Neural cell (in vitro differentiated cells): ENCODE measurements around the gene C16orf86. TPM values are rescaled to one million over a fixed set of nuclear protein-coding genes. Genes with fewer than 3 reads are reported as not detected.

ENCODE experiments used
- H2AFZ ChIP-seq: fragments of 200-600, 300-800 bp; sonication (generic), shearing (Covaris generic); 2 replicates; pipeline ENCODE4 v1.6.0; 2014; ENCODE audit warnings: low read depth, mild to moderate bottlenecking, antibody characterized with exemption, low read length, moderate library complexity
- H3F3A ChIP-seq: fragments of 200-600 bp; shearing (Covaris generic); 2 replicates; pipeline ENCODE4 v1.6.1; 2016; ENCODE audit warnings: mild to moderate bottlenecking, moderate library complexity, mixed read lengths, antibody characterized with exemption, low read length; ENCODE audit not compliant: insufficient read depth, poor library complexity, severe bottlenecking
- H3K27ac ChIP-seq: fragments of 200-600, 300-800 bp; sonication (generic), shearing (Covaris generic); 2 replicates; pipeline ENCODE4 v1.5.1; 2014; ENCODE audit warnings: mild to moderate bottlenecking, low read length, moderate library complexity
- H3K27me3 ChIP-seq: fragments of 300-800, 200-600 bp; sonication (generic), shearing (Covaris generic); 2 replicates; pipeline ENCODE4 v1.6.0; 2014; ENCODE audit warnings: mild to moderate bottlenecking, low read depth, low read length, moderate library complexity; ENCODE audit not compliant: insufficient read depth
- H3K36me3 ChIP-seq: fragments of 300-800, 200-600 bp; sonication (generic), shearing (Covaris generic); 2 replicates; pipeline ENCODE4 v1.5.1; 2014; ENCODE audit warnings: mild to moderate bottlenecking, antibody characterized with exemption, low read length, moderate library complexity; ENCODE audit not compliant: insufficient read depth
- H3K4me2 ChIP-seq: fragments of 300-800, 200-600 bp; sonication (generic), shearing (Covaris generic); 2 replicates; pipeline ENCODE4 v1.6.0; 2014; ENCODE audit warnings: mild to moderate bottlenecking, low read length
- H3K4me3 ChIP-seq: fragments of 300-800, 200-600 bp; sonication (generic), shearing (Covaris generic); 2 replicates; pipeline ENCODE4 v1.5.1; 2014; ENCODE audit warnings: mild to moderate bottlenecking, low read length, moderate library complexity
- H3K79me2 ChIP-seq: fragments of 200-600 bp; shearing (Covaris generic); replicated peaks from 2 replicates; pipeline ENCODE4 v1.6.0; 2014; ENCODE audit warnings: mild to moderate bottlenecking, low read length, moderate library complexity; ENCODE audit not compliant: insufficient read depth
- H3K9ac ChIP-seq: fragments of 300-800, 200-600 bp; sonication (generic), shearing (Covaris generic); 2 replicates; pipeline ENCODE4 v1.6.1; 2016; ENCODE audit warnings: mild to moderate bottlenecking, low read length, mixed read lengths
- H3K9me2 ChIP-seq: fragments of 200-600 bp; shearing (Covaris generic); 2 replicates; pipeline ENCODE4 v1.6.1; 2016; ENCODE audit warnings: mild to moderate bottlenecking, low read length, mixed read lengths; ENCODE audit not compliant: insufficient read depth
- H3K9me3 ChIP-seq: fragments of 200-600, 300-800 bp; sonication (generic), shearing (Covaris generic); 2 replicates; pipeline ENCODE4 v1.6.1; 2016; ENCODE audit warnings: mild to moderate bottlenecking, mixed run types, low read length, moderate library complexity, mixed read lengths
- H4K20me1 ChIP-seq: fragments of 200-600 bp; shearing (Covaris generic); 2 replicates; pipeline ENCODE4 v1.6.1; 2016; ENCODE audit warnings: mild to moderate bottlenecking, mixed run types; ENCODE audit not compliant: insufficient read depth
- CTCF ChIP-seq: fragments of 450-650 bp; IDR thresholded peaks from 2 replicates; pipeline ENCODE4 v1.5.1; 2014; ENCODE audit warnings: antibody characterized with exemption, mild to moderate bottlenecking, moderate library complexity; ENCODE audit not compliant: poor library complexity, severe bottlenecking
- EP300 ChIP-seq: fragments of 450-650 bp; conservative IDR thresholded peaks from 2 replicates; pipeline ENCODE4 v1.6.1; 2014; ENCODE audit warnings: antibody characterized with exemption, mild to moderate bottlenecking, moderate library complexity; ENCODE audit not compliant: poor library complexity, severe bottlenecking
- EZH2 ChIP-seq: fragments of 200-600, 300-800 bp; shearing (Covaris generic), sonication (generic); IDR thresholded peaks from 2 replicates; pipeline ENCODE4 v1.6.1; 2014; ENCODE audit warnings: antibody characterized with exemption, low read length, borderline replicate concordance, mild to moderate bottlenecking; ENCODE audit not compliant: insufficient read depth, poor library complexity, severe bottlenecking
- MXI1 ChIP-seq: fragments of 450-650 bp; conservative IDR thresholded peaks from 2 replicates; pipeline ENCODE4 v1.6.1; 2014; ENCODE audit warnings: antibody characterized with exemption, mild to moderate bottlenecking; ENCODE audit not compliant: poor library complexity, severe bottlenecking
- POLR2AphosphoS5 ChIP-seq: IDR thresholded peaks from 2 replicates; pipeline ENCODE4 v1.6.1; 2012
- RAD21 ChIP-seq: fragments of 450-650 bp; conservative IDR thresholded peaks from 2 replicates; pipeline ENCODE4 v1.6.1; 2014; ENCODE audit warnings: antibody characterized with exemption, mild to moderate bottlenecking, moderate library complexity
- SMC3 ChIP-seq: fragments of 450-650 bp; conservative IDR thresholded peaks from 2 replicates; pipeline ENCODE4 v1.6.1; 2014; ENCODE audit warnings: antibody characterized with exemption, mild to moderate bottlenecking, moderate library complexity; ENCODE audit not compliant: poor library complexity
- TAF1 ChIP-seq: IDR thresholded peaks from 2 replicates; pipeline ENCODE4 v1.6.1; 2012; ENCODE audit warnings: low read depth
- polyA plus RNA-seq: library from polyadenylated mRNA; depleted of rRNA; stranded (reverse); fragments of >200 nt; gene quantifications from 2 replicates; pipeline ENCODE4 v1.2.3, GENCODE V29; 2014
- TF ChIP-seq, protein P1 (sequence below): IDR thresholded peaks from 2 replicates; pipeline ENCODE4 v1.6.1; 2012; ENCODE audit warnings: borderline replicate concordance

The C16orf86 gene
- polyA plus RNA-seq, 1 donor from 2014 or later = 2.4 TPM

DNA sequence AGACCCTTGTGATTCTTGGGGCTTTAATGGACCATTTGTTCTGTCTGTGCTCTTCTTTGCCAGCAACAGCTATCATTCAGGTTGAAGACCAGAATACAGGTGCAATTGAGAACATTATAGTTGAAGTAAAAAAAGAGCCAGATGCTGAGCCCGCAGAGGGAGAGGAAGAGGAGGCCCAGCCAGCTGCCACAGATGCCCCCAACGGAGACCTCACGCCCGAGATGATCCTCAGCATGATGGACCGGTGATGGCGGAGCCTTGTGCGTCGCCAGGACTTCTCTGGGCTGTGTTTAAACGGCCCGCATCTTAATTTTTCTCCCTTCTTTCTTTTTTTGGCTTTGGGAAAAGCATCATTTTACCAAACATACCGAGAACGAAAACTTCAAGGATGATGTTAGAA lies 29.0 kb upstream of the C16orf86 start:
- Histone ChIP-seq H3K79me2 (no peaks in the 10 kb centered on the region), H3F3A (no peaks in the 10 kb centered on the region), H3K4me3 (no peak overlapping the region), H2AFZ (no peak overlapping the region), H3K9me2 (no peaks in the 10 kb centered on the region), H3K4me2 (no peak overlapping the region), H3K9ac (no peak overlapping the region), H3K9me3 (no peaks in the 10 kb centered on the region), H4K20me1 (no peaks in the 10 kb centered on the region), H3K27me3 (no peaks in the 10 kb centered on the region), H3K27ac (no peak overlapping the region), H3K36me3 (no peaks in the 10 kb centered on the region)
- TF ChIP-seq RAD21 (no peak), EP300 (no peak), TAF1 (no peak), POLR2AphosphoS5 (no peak), MXI1 (no peak), EZH2 (no peak), CTCF (no peak), SMC3 (no peak)
- TF ChIP-seq, protein P1, sequence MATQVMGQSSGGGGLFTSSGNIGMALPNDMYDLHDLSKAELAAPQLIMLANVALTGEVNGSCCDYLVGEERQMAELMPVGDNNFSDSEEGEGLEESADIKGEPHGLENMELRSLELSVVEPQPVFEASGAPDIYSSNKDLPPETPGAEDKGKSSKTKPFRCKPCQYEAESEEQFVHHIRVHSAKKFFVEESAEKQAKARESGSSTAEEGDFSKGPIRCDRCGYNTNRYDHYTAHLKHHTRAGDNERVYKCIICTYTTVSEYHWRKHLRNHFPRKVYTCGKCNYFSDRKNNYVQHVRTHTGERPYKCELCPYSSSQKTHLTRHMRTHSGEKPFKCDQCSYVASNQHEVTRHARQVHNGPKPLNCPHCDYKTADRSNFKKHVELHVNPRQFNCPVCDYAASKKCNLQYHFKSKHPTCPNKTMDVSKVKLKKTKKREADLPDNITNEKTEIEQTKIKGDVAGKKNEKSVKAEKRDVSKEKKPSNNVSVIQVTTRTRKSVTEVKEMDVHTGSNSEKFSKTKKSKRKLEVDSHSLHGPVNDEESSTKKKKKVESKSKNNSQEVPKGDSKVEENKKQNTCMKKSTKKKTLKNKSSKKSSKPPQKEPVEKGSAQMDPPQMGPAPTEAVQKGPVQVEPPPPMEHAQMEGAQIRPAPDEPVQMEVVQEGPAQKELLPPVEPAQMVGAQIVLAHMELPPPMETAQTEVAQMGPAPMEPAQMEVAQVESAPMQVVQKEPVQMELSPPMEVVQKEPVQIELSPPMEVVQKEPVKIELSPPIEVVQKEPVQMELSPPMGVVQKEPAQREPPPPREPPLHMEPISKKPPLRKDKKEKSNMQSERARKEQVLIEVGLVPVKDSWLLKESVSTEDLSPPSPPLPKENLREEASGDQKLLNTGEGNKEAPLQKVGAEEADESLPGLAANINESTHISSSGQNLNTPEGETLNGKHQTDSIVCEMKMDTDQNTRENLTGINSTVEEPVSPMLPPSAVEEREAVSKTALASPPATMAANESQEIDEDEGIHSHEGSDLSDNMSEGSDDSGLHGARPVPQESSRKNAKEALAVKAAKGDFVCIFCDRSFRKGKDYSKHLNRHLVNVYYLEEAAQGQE = no peak

GRCh38 chr16:67641779-67642708 lies 24.6 kb upstream of the C16orf86 start:
- Histone ChIP-seq H3K9ac (no peak overlapping the region), H3K4me2 (no peak overlapping the region), H4K20me1 (no peaks in the 10 kb centered on the region), H3K9me3 (no peaks in the 10 kb centered on the region), H3F3A (no peaks in the 10 kb centered on the region), H3K27ac (no peak overlapping the region), H3K4me3 (no peak overlapping the region), H3K36me3 (no peaks in the 10 kb centered on the region), H2AFZ (no peak overlapping the region), H3K27me3 (peaks cover 28% of the 10 kb centered on the region), H3K79me2 (no peaks in the 10 kb centered on the region), H3K9me2 (no peaks in the 10 kb centered on the region)
- TF ChIP-seq SMC3 (no peak), EZH2 (no peak), TAF1 (no peak), POLR2AphosphoS5 (no peak), CTCF (no peak), RAD21 (no peak), EP300 (no peak), MXI1 (no peak)
- TF ChIP-seq, protein P1 = no peak
